Progenitor cell of endocrine pancreas (in vitro differentiated cells): Measurements from ENCODE around the gene KHDC4. TPM values are rescaled to one million over a fixed set of nuclear protein-coding genes. Genes with fewer than 3 reads are reported as not detected.

Source experiments
- DNase-seq: peaks from one replicate; pipeline ENCODE4 v3.0.0; 2021; ENCODE audit warnings: low spot score; ENCODE audit not compliant: unreplicated experiment
- H3K27ac Mint-ChIP-seq: 2 replicates; pipeline ENCODE4 v1.8.0; 2021; ENCODE audit warnings: mild to moderate bottlenecking, moderate library complexity, mixed read lengths
- H3K27me3 Mint-ChIP-seq: 2 replicates; pipeline ENCODE4 v1.8.0; 2021; ENCODE audit warnings: mixed read lengths
- H3K36me3 Mint-ChIP-seq: 2 replicates; pipeline ENCODE4 v1.8.0; 2022; ENCODE audit warnings: mixed read lengths; ENCODE audit not compliant: insufficient read depth
- H3K4me1 Mint-ChIP-seq: 2 replicates; pipeline ENCODE4 v1.8.0; 2021; ENCODE audit warnings: low read depth, mixed read lengths
- H3K4me3 Mint-ChIP-seq: 2 replicates; pipeline ENCODE4 v1.8.0; 2021; ENCODE audit warnings: low read depth, mild to moderate bottlenecking, moderate library complexity, mixed read lengths
- H3K9me3 Mint-ChIP-seq: 2 replicates; pipeline ENCODE4 v1.8.0; 2021; ENCODE audit warnings: low read depth, mixed read lengths
- total RNA-seq: library from RNA; stranded (reverse); gene quantifications from 2 replicates; pipeline ENCODE4 v1.2.1, GENCODE V29; 2021
- TF ChIP-seq, protein P1 (sequence below): fragments of 200-600 bp; sonication (generic); IDR thresholded peaks from one replicate; pipeline ENCODE4 v1.5.0; 2021; ENCODE audit warnings: antibody characterized with exemption, mild to moderate bottlenecking; ENCODE audit not compliant: unreplicated experiment

The KHDC4 gene
- total RNA-seq, 1 donor from 2014 or later = 67.6 TPM

DNA sequence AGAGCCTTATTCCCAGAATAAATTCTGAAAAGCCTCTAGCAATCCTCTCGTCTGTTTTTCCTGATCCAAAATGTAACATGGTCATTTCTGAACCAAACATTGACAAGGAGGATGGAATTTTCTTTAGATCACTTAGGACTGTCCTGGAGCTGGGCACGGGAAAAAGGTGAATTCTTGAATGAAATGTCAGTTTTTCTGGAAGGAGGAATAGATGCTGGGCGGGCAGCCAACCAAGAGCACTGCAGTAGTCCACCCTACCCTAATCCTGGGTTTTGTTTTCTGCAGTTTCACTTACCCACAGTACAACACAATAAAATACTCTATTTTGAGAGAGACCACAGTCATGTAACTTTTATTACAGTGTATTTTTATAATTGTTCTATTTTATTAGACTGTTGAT, 44.0 kb downstream of the KHDC4 start:
- no peak for DNase-seq

DNA sequence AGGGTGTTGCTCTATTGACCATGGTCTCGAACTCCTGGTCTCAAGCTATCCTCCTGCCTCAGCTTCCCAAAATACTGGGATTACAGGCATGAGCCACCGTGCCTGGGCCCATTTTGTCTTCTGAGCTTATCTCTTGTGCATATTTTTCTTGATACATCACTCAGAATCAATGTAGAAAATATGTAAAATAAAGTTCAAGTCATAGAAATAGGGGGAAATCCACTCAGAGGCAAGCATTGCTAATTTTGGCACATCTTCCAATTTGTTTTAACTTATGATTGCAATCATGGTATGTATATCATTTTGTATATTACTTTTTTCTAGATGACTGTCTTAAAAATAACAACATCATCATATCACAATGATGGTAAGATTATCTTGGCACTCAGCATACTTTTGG, 44.6 kb downstream of the KHDC4 start:
- Mint-ChIP-seq H3K4me1 (no peaks in the 10 kb centered on the region), H3K27ac (no peak overlapping the region), H3K4me3 (no peak overlapping the region), H3K36me3 (no peaks in the 10 kb centered on the region), H3K9me3 (no peaks in the 10 kb centered on the region), H3K27me3 (peaks cover 2% of the 10 kb centered on the region)
- TF ChIP-seq, protein P1, sequence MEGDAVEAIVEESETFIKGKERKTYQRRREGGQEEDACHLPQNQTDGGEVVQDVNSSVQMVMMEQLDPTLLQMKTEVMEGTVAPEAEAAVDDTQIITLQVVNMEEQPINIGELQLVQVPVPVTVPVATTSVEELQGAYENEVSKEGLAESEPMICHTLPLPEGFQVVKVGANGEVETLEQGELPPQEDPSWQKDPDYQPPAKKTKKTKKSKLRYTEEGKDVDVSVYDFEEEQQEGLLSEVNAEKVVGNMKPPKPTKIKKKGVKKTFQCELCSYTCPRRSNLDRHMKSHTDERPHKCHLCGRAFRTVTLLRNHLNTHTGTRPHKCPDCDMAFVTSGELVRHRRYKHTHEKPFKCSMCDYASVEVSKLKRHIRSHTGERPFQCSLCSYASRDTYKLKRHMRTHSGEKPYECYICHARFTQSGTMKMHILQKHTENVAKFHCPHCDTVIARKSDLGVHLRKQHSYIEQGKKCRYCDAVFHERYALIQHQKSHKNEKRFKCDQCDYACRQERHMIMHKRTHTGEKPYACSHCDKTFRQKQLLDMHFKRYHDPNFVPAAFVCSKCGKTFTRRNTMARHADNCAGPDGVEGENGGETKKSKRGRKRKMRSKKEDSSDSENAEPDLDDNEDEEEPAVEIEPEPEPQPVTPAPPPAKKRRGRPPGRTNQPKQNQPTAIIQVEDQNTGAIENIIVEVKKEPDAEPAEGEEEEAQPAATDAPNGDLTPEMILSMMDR = no peak
- DNase-seq = no peak

More for the DNA sequence above, 44.0 kb downstream of the KHDC4 start:
- Mint-ChIP-seq H3K4me1 (no peaks in the 10 kb centered on the region), H3K9me3 (no peaks in the 10 kb centered on the region), H3K36me3 (no peaks in the 10 kb centered on the region), H3K27me3 (peaks cover 2% of the 10 kb centered on the region), H3K4me3 (no peak overlapping the region), H3K27ac (no peak overlapping the region)
- TF ChIP-seq, protein P1 = no peak

DNA sequence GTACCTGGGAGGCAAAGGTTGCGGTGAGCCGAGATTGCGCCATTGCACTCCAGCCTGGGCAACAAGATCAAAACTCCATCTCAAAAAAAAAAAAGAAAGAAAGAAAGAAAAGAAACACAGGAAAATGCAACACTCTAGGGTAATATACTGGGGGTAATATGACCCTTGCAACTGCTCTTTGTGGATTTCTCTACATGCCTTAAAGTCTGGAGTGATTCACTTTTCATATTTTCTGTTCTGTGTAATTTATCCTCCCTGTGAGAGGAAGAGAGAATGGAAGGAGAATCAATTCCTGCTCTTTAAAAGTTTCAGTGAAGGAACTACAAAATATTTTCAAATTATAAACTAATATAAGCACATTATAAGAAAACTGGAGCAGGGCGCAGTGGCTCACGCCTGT, 45.7 kb downstream of the KHDC4 start:
- Mint-ChIP-seq H3K27ac (no peak overlapping the region), H3K36me3 (no peaks in the 10 kb centered on the region)
- DNase-seq = no peak

DNA sequence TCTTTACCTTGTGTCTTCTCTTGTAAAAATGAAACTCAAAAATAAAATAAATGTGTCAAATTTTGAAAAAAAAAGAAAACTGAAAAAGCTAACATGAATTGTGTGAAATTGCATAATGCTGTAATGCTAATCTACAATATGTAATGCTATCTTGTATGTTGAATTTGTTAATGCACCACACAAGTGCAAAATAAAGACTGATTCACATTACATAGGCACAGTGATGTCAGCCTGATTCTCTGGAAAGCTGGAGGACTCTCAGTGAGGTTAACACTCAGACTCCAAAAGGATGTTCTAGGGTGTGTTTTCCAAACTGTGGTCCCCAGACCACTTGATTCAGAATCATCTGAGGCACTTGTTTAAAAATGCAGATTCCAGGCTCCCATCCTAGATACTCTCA, 49.2 kb downstream of the KHDC4 start:
- Mint-ChIP-seq H3K9me3 (no peaks in the 10 kb centered on the region), H3K4me1 (no peaks in the 10 kb centered on the region), H3K27ac (no peak overlapping the region), H3K27me3 (peaks cover 29% of the 10 kb centered on the region), H3K36me3 (no peaks in the 10 kb centered on the region), H3K4me3 (no peak overlapping the region)
- TF ChIP-seq, protein P1 = no peak
- DNase-seq = no peak

More for the DNA sequence above, 45.7 kb downstream of the KHDC4 start:
- Mint-ChIP-seq H3K9me3 (no peaks in the 10 kb centered on the region), H3K4me1 (no peaks in the 10 kb centered on the region), H3K27me3 (peaks cover 12% of the 10 kb centered on the region), H3K4me3 (no peak overlapping the region)
- TF ChIP-seq, protein P1 = no peak

DNA sequence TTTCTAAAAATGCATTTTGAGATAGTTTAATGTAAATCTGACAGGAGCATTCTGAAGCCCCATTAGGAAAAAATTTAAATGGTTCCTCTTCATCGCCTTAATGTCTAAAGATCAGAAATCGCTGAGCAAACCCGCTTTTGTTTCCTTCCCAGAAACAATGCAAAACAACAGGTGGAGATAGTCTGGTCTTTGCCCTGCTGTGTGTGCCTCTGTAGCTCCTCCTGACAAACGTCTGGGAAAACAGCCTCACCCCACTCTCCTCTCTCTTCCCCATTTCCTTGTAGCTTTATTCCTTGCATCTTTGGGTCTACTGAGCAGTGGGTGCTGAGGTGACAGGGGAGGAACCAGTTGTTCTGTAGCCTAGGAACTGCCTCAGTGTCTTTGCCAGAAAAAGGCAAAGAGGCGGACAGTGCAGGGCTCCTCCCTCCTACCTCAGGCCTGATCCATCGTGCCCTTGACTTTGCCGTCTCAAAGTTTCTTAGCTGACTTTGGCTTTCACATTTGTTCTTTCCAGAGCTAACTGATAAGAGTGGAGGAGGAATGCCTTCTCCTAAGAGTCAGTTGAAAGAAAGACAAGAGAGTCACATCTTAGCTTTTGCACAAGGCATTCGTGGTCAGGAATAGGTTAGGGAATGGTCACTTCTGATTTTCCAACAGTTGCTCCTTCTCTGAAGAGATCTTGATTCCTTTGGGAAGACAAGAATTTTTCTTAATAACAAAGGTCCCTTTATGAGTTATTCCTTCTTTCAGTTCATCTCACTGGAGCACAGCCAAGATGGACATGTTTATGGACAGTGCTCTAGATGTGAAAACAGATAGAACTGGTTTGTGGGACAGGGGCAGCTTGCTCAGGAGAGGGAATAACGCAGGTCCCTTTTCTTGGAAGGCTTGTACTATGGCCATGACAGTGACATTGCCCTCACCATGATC, 49.9 kb downstream of the KHDC4 start:
- Mint-ChIP-seq H3K27me3 (peaks cover 26% of the 10 kb centered on the region), H3K27ac (no peak overlapping the region), H3K4me3 (no peak overlapping the region), H3K36me3 (no peaks in the 10 kb centered on the region), H3K4me1 (no peaks in the 10 kb centered on the region), H3K9me3 (no peaks in the 10 kb centered on the region)
- no peak for DNase-seq
- TF ChIP-seq, protein P1 = no peak
